Measurements from ENCODE around the gene BTNL3. TPM values are rescaled to one million over a fixed set of nuclear protein-coding genes. Genes with fewer than 3 reads are reported as not detected.
"Not testable (repeated sequence)": the region's sequence is repeated elsewhere in the genome, so short reads cannot be mapped to it uniquely, and the experiment has no call there.

The BTNL3 gene
- total RNA-seq, 6 experiments from 2014 or later = not detected

DNA sequence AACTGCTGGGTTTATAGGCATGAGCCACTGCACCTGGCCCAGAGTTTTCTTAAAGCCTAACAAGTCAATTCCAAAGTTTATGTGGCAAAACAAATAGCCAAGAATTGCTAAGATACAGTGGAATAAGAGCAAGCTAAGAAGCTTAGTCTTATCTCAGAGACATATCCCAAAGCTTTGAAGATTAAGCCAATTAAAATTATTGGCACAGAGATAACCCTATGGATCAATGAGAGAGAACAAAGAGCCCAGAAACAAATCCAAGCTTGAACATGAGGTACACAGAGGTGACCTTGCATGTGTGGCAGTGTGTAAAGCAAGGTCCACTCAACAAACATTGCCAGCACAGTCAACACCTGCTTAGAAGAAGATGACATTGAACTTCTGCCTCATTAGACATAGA is 13.3 kb downstream of the BTNL3 start:
- peaks cover 10% of the 10 kb centered on the region for H3K9me3 Mint-ChIP-seq
- TF ChIP-seq, protein P1, sequence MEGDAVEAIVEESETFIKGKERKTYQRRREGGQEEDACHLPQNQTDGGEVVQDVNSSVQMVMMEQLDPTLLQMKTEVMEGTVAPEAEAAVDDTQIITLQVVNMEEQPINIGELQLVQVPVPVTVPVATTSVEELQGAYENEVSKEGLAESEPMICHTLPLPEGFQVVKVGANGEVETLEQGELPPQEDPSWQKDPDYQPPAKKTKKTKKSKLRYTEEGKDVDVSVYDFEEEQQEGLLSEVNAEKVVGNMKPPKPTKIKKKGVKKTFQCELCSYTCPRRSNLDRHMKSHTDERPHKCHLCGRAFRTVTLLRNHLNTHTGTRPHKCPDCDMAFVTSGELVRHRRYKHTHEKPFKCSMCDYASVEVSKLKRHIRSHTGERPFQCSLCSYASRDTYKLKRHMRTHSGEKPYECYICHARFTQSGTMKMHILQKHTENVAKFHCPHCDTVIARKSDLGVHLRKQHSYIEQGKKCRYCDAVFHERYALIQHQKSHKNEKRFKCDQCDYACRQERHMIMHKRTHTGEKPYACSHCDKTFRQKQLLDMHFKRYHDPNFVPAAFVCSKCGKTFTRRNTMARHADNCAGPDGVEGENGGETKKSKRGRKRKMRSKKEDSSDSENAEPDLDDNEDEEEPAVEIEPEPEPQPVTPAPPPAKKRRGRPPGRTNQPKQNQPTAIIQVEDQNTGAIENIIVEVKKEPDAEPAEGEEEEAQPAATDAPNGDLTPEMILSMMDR (IDR thresholded peaks at IDR 0.05) = no peak
- no peaks in the 10 kb centered on the region for H3K27me3 Mint-ChIP-seq (ENCODE audit: insufficient read depth)
- no peak overlapping the region for H3K4me3 Mint-ChIP-seq
- no peak for DNase-seq
- no peaks in the 10 kb centered on the region for H3K36me3 Mint-ChIP-seq (ENCODE audit: low read depth)
- H3K4me1 Mint-ChIP-seq (ENCODE audit: low read depth) = no peaks in the 10 kb centered on the region
- no peak overlapping the region for H3K27ac Mint-ChIP-seq

DNA sequence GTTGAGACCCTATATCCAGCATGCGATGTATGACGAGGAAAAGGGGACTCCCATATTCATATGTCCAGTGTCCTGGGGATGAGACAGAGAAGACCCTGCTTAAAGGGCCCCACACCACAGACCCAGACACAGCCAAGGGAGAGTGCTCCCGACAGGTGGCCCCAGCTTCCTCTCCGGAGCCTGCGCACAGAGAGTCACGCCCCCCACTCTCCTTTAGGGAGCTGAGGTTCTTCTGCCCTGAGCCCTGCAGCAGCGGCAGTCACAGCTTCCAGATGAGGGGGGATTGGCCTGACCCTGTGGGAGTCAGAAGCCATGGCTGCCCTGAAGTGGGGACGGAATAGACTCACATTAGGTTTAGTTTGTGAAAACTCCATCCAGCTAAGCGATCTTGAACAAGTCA is 17.1 kb downstream of the BTNL3 start:
- Mint-ChIP-seq H3K36me3 (ENCODE audit: low read depth) (no peaks in the 10 kb centered on the region), H3K27me3 (ENCODE audit: insufficient read depth) (no peaks in the 10 kb centered on the region), H3K27ac (no peak overlapping the region), H3K9me3 (peaks cover 9% of the 10 kb centered on the region), H3K4me3 (no peak overlapping the region), H3K4me1 (ENCODE audit: low read depth) (no peaks in the 10 kb centered on the region)
- DNase-seq = no peak
- TF ChIP-seq, protein P1 (IDR thresholded peaks at IDR 0.05) = no peak

DNA sequence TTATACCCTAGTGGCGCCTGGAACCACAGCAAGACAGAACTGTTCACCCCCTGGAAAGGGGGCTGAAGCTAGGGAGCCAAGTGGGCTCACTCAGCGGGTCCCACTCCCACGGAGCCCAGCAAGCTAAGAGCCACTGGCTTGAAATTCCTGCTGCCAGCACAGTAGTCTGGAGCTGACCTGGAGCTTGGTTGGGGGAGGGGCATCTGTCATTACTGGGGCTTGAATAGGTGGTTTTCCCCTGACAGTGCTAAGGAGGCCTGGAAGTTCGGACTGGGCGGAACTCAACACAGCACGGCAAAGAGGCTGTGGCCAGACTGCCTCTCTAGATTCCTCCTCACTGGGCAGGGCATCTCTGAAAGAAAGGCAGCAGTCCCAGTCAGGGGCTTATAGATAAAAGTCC is 19.5 kb downstream of the BTNL3 start:
- no peak overlapping the region for H3K4me3 Mint-ChIP-seq
- H3K4me1 Mint-ChIP-seq (ENCODE audit: low read depth) = no peaks in the 10 kb centered on the region
- no peak overlapping the region for H3K27ac Mint-ChIP-seq
- H3K27me3 Mint-ChIP-seq (ENCODE audit: insufficient read depth) = no peaks in the 10 kb centered on the region; the same call in 1 of the 2 replicates
- DNase-seq = no peak
- peaks cover 9% of the 10 kb centered on the region for H3K9me3 Mint-ChIP-seq
- TF ChIP-seq, protein P1 (IDR thresholded peaks at IDR 0.05) = no peak
- H3K36me3 Mint-ChIP-seq (ENCODE audit: low read depth) = no peaks in the 10 kb centered on the region

DNA sequence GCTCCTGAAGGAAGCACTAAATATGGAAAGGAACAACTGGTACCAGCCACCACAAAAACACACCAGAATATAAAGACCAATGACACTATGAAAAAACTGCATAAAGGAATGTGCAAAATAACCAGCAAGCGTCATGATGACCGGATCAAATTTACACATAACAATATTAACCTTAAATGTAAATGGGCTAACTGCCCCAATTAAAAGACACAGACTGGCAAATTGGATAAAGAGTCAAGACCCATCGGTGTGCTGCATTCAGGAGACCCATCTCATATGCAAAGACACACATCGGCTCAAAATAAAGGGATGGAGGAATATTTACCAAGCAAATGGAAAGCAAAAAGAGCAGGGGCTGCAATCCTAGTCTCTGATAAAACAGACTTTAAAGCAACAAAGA is 21.4 kb downstream of the BTNL3 start:
- H3K27ac Mint-ChIP-seq; H3K27me3 Mint-ChIP-seq (ENCODE audit: insufficient read depth); H3K4me3 Mint-ChIP-seq; H3K36me3 Mint-ChIP-seq (ENCODE audit: low read depth); H3K9me3 Mint-ChIP-seq; DNase-seq; H3K4me1 Mint-ChIP-seq (ENCODE audit: low read depth): not testable (repeated sequence)

DNA sequence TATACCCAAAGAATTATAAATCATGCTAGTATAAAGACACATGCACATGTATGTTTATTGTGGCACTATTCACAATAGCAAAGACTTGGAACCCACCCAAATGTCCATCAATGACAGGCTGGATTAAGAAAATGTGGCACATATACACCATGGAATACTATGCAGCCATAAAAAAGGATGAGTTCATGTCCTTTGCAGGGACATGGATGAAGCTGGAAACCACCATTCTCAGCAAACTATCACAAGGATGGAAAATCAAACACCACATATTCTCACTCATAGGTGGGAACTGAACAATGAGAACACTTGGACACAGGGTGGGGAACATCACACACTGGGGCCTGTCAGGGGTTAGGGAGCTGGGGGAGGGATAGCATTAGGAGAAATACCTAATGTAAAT is 26.0 kb downstream of the BTNL3 start:
- H3K9me3 Mint-ChIP-seq; H3K4me3 Mint-ChIP-seq; H3K4me1 Mint-ChIP-seq (ENCODE audit: low read depth); H3K36me3 Mint-ChIP-seq (ENCODE audit: low read depth); H3K27me3 Mint-ChIP-seq (ENCODE audit: insufficient read depth); DNase-seq; H3K27ac Mint-ChIP-seq: not testable (repeated sequence)

DNA sequence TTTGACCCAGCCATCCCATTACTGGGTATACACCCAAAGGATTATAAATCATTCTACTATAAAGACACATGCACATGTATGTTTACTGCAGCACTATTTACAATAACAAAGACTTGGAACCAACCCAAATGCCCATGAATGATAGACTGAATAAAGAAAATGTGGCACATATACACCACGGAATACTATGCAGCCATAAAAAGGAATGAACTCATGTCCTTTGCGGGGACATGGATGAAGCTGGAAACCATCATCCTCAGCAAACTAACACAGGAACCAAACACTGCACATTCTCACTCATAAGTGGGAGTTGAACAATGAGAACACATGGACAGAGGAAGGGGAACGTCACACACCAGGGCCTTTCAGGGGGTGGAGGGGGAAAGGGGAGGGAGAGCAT is 28.8 kb downstream of the BTNL3 start:
- H3K4me1 Mint-ChIP-seq (ENCODE audit: low read depth); DNase-seq; H3K27me3 Mint-ChIP-seq (ENCODE audit: insufficient read depth); H3K4me3 Mint-ChIP-seq; H3K27ac Mint-ChIP-seq; H3K36me3 Mint-ChIP-seq (ENCODE audit: low read depth): not testable (repeated sequence)
- peaks cover 25% of the 10 kb centered on the region for H3K9me3 Mint-ChIP-seq

DNA sequence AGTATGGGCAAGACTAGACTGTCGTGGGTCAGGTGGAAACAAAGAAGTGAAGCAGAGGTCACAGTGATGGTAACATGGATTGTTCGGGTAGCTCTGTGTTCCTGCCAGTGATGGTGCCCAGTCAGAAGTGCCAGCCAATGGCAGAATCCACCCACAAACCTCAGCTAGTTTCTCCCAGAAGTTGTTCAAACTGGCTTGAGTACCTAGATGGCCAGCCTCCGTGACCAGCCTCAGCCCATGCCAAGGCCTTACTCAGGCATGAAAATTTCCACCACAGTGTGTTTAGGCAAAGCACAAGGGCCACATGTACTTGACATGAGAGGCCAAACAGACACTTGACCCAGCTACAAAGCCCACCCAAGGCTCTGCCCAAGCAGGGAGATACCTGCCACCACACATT is 32.0 kb downstream of the BTNL3 start:
- TF ChIP-seq, protein P1 (IDR thresholded peaks at IDR 0.05) = no peak
- Mint-ChIP-seq H3K9me3 (peaks cover 34% of the 10 kb centered on the region), H3K27ac (no peak overlapping the region), H3K4me1 (ENCODE audit: low read depth) (no peaks in the 10 kb centered on the region), H3K27me3 (ENCODE audit: insufficient read depth) (peaks cover 3% of the 10 kb centered on the region; the same call in 1 of the 2 replicates), H3K4me3 (no peak overlapping the region), H3K36me3 (ENCODE audit: low read depth) (peaks cover 4% of the 10 kb centered on the region; the same call in 1 of the 2 replicates)
- DNase-seq = no peak
